Sigmoid colon (tissue), 7 donors: Measurements from ENCODE around the gene USH2A. TPM values are rescaled to one million over a fixed set of nuclear protein-coding genes. Genes with fewer than 3 reads are reported as not detected.

Experiments
- DNase-seq: peaks from one replicate; pipeline ENCODE4 v3.0.0-alpha.2; 2019
- H3K27ac ChIP-seq, 4 donors: fragments of 200-600 bp; sonication (generic); one replicate each; pipeline ENCODE4 v1.5.1; 2016 to 2019; ENCODE audit warnings: mild to moderate bottlenecking in 1 of 4
- H3K27me3 ChIP-seq, 3 donors: fragments of 200-600 bp; sonication (generic); one replicate each; pipeline ENCODE4 v1.5.1; 2019; ENCODE audit warnings: mild to moderate bottlenecking in 1 of 3
- H3K36me3 ChIP-seq, 4 donors: fragments of 200-600 bp; sonication (generic); one replicate each; pipeline ENCODE4 v1.5.1; 2016 to 2019
- H3K4me1 ChIP-seq, 4 donors: fragments of 200-600 bp; sonication (generic); one replicate each; pipeline ENCODE4 v1.5.1; 2017 to 2019
- H3K4me3 ChIP-seq, 4 donors: fragments of 200-600 bp; sonication (generic); one replicate each; pipeline ENCODE4 v1.5.1; 2017 to 2019; ENCODE audit warnings: mild to moderate bottlenecking in 2 of 4, moderate library complexity in 1 of 4
- H3K9me3 ChIP-seq, 4 donors: fragments of 200-600 bp in 3 of 4; sonication (generic) in 3 of 4; one replicate each; pipeline versions ENCODE4 v1.5.1 to v1.6.1; 2013 to 2019
- CTCF ChIP-seq, 4 experiments: fragments of 450-650 bp in 3 of 4; fragments of 200-600 bp in 1 of 4; IDR thresholded peaks; one replicate each; pipeline ENCODE4 v1.5.1; 2016 to 2019; ENCODE audit warnings: antibody characterized with exemption in 4 of 4, mild to moderate bottlenecking in 3 of 4, moderate library complexity in 2 of 4
- EP300 ChIP-seq, 4 donors: sonication (generic); formaldehyde crosslinking; IDR thresholded peaks; one replicate each; pipeline ENCODE4 v1.6.1; 2017; ENCODE audit warnings: antibody characterized with exemption in 4 of 4
- POLR2A ChIP-seq, 2 donors: fragments of 450-650 bp; IDR thresholded peaks; one replicate each; pipeline ENCODE4 v1.6.1; 2016; ENCODE audit warnings: antibody characterized with exemption in 2 of 2, mild to moderate bottlenecking in 2 of 2, moderate library complexity in 2 of 2
- POLR2AphosphoS5 ChIP-seq, 4 donors: sonication (generic); formaldehyde crosslinking; IDR thresholded peaks; one replicate each; pipeline ENCODE4 v1.6.1; 2017; ENCODE audit warnings: antibody characterized with exemption in 4 of 4
- WGBS, 2 donors: extraction: QIAGEN DNeasy Blood & Tissue Kit; methylation state at CpG; one replicate each; pipeline ENCODE4 v1.1.7; 2013; 5-methylcytosine and 5-hydroxymethylcytosine counted together
- intact Hi-C: fragments of 100-400 bp; cut with DNase I; formaldehyde crosslinking; loops from one replicate; pipeline ENCODE4 v1.15.1; 2023
- polyA plus RNA-seq, 3 donors: library from polyadenylated mRNA; stranded (reverse); fragments of 200-250 nt; gene quantifications; one replicate each; pipeline ENCODE4 v1.2.3, GENCODE V29; 2013
- total RNA-seq, 4 donors: library from RNA; depleted of rRNA; stranded (reverse); fragments of >200 nt; gene quantifications; one replicate each; pipeline ENCODE4 v1.1.0, GENCODE V29; 2016
- donor health status: healthy with polysubstance abuse.
- donor health status: Bipolar disorder and iron deficiency.
- donor health status: healthy.

The USH2A gene
- total and polyA plus RNA-seq, 7 donors: under 0.01 TPM; not detected in 6

- DNase-seq: no peak
- H3K36me3 ChIP-seq: no peaks in the 10 kb centered on the region
- intact Hi-C loops: no loop called here
- peaks cover 0 to 2% (median 0%) of the 10 kb centered on the region in 4 donors for H3K9me3 ChIP-seq
- H3K27ac ChIP-seq: no peak overlapping the region
- no peaks in the 10 kb centered on the region for H3K4me1 ChIP-seq
- 79 to 88% methylated on average over 2 of the region's 2 CpGs for WGBS, 2 donors
- no peaks in the 10 kb centered on the region for H3K27me3 ChIP-seq
- no peak overlapping the region for H3K4me3 ChIP-seq
- TF ChIP-seq CTCF (IDR thresholded peaks at IDR 0.05) (no peak), POLR2AphosphoS5 (IDR thresholded peaks at IDR 0.05) (no peak), POLR2A (IDR thresholded peaks at IDR 0.05) (no peak)
Observed at GRCh38 chr1:215844777-215845176, 578.5 kb downstream of the USH2A start.

GRCh38 chr1:215844266-215844665 lies 579.0 kb downstream of the USH2A start:
- H3K4me1 ChIP-seq: no peaks in the 10 kb centered on the region
- 62 to 68% methylated on average over 4 of the region's 4 CpGs for WGBS, 2 donors
- no peak overlapping the region for H3K27ac ChIP-seq
- DNase-seq: no peak
- H3K36me3 ChIP-seq: no peaks in the 10 kb centered on the region
- no peak overlapping the region for H3K4me3 ChIP-seq
- no peak for TF ChIP-seq POLR2AphosphoS5 (IDR thresholded peaks at IDR 0.05)
- TF ChIP-seq CTCF (IDR thresholded peaks at IDR 0.05): no peak
- no peak for TF ChIP-seq POLR2A (IDR thresholded peaks at IDR 0.05)
- no peak for TF ChIP-seq EP300 (IDR thresholded peaks at IDR 0.05)
- intact Hi-C loops: no loop called here
- no peaks in the 10 kb centered on the region for H3K27me3 ChIP-seq
- H3K9me3 ChIP-seq: peaks cover 0 to 2% (median 0%) of the 10 kb centered on the region in 4 donors

GRCh38 chr1:215842905-215843304 lies 580.3 kb downstream of the USH2A start:
- no peak for TF ChIP-seq CTCF (IDR thresholded peaks at IDR 0.05)
- TF ChIP-seq EP300 (IDR thresholded peaks at IDR 0.05): no peak
- TF ChIP-seq POLR2AphosphoS5 (IDR thresholded peaks at IDR 0.05): no peak
- no peak for TF ChIP-seq POLR2A (IDR thresholded peaks at IDR 0.05)
- no peak for DNase-seq
- Histone ChIP-seq H3K4me3 (no peak overlapping the region), H3K27ac (no peak overlapping the region), H3K36me3 (no peaks in the 10 kb centered on the region), H3K27me3 (no peaks in the 10 kb centered on the region), H3K4me1 (no peaks in the 10 kb centered on the region), H3K9me3 (peaks cover 0 to 2% (median 0%) of the 10 kb centered on the region in 4 donors)
- intact Hi-C loops: no loop called here
- WGBS, 2 donors: 56 to 87% methylated on average over 3 of the region's 3 CpGs

GRCh38 chr1:215835951-215836350 lies 587.3 kb downstream of the USH2A start:
- no peak for TF ChIP-seq POLR2A (IDR thresholded peaks at IDR 0.05)
- TF ChIP-seq EP300 (IDR thresholded peaks at IDR 0.05): no peak
- TF ChIP-seq POLR2AphosphoS5 (IDR thresholded peaks at IDR 0.05): no peak
- no peak for TF ChIP-seq CTCF (IDR thresholded peaks at IDR 0.05)
- no peaks in the 10 kb centered on the region for H3K27me3 ChIP-seq
- no peak for DNase-seq
- no peaks in the 10 kb centered on the region for H3K4me1 ChIP-seq
- no peaks in the 10 kb centered on the region for H3K9me3 ChIP-seq
- no peaks in the 10 kb centered on the region for H3K36me3 ChIP-seq
- H3K27ac ChIP-seq: no peak overlapping the region
- 76 to 84% methylated on average over 2 of the region's 2 CpGs for WGBS, 2 donors
- intact Hi-C loops: no loop called here
- no peak overlapping the region for H3K4me3 ChIP-seq
